Stimulated activated naive CD8-positive, alpha-beta T cell treated with anti-CD3 and anti-CD28 coated beads, Interleukin-15, Interleukin-2, amounts not matched to agents 100 ng/mL and 50 ng/mL, for 24 hours (primary cell): ENCODE measurements around the gene FAM120B.
"Not testable (repeated sequence)": the region's sequence is repeated elsewhere in the genome, so short reads cannot be mapped to it uniquely, and the experiment has no call there.

Experiments
- H3K27ac Mint-ChIP-seq: one replicate; pipeline ENCODE4 v1.8.0; 2021; ENCODE audit warnings: mild to moderate bottlenecking, mixed read lengths
- H3K27me3 Mint-ChIP-seq: one replicate; pipeline ENCODE4 v1.8.0; 2021; ENCODE audit warnings: mixed read lengths
- H3K36me3 Mint-ChIP-seq: one replicate; pipeline ENCODE4 v1.8.0; 2021; ENCODE audit warnings: low read depth, mixed read lengths
- H3K4me1 Mint-ChIP-seq: one replicate; pipeline ENCODE4 v1.8.0; 2021; ENCODE audit warnings: low read depth, mixed read lengths
- H3K4me3 Mint-ChIP-seq: one replicate; pipeline ENCODE4 v1.8.0; 2021; ENCODE audit warnings: mild to moderate bottlenecking, mixed read lengths
- H3K9me3 Mint-ChIP-seq: one replicate; pipeline ENCODE4 v1.8.0; 2021; ENCODE audit warnings: mixed read lengths

Gene FAM120B

GRCh38 chr6:170297576-170298330, 8.8 kb upstream of the FAM120B start:
- Mint-ChIP-seq H3K9me3 (peaks cover 7% of the 10 kb centered on the region), H3K4me1 (peaks cover 13% of the 10 kb centered on the region), H3K4me3 (no peak overlapping the region), H3K36me3 (peaks cover 4% of the 10 kb centered on the region), H3K27ac (no peak overlapping the region), H3K27me3 (peaks cover 65% of the 10 kb centered on the region)

- peaks cover 7% of the 10 kb centered on the region for H3K4me1 Mint-ChIP-seq
- peaks cover 4% of the 10 kb centered on the region for H3K36me3 Mint-ChIP-seq
- H3K9me3 Mint-ChIP-seq: peaks cover 7% of the 10 kb centered on the region
- no peak overlapping the region for H3K27ac Mint-ChIP-seq
- H3K27me3 Mint-ChIP-seq: peaks cover 56% of the 10 kb centered on the region
- H3K4me3 Mint-ChIP-seq: no peak overlapping the region
Observed at GRCh38 chr6:170298688-170299087, 7.9 kb upstream of the FAM120B start.

- Mint-ChIP-seq H3K27ac (no peak overlapping the region), H3K4me3 (no peak overlapping the region), H3K27me3 (peaks cover 46% of the 10 kb centered on the region), H3K4me1 (peaks cover 7% of the 10 kb centered on the region), H3K9me3 (peaks cover 7% of the 10 kb centered on the region), H3K36me3 (peaks cover 4% of the 10 kb centered on the region)
Observed at GRCh38 chr6:170301184-170301583, 5.4 kb upstream of the FAM120B start.

GRCh38 chr6:170305805-170306323, 694 bp upstream of the FAM120B start:
- peaks cover 7% of the 10 kb centered on the region for H3K9me3 Mint-ChIP-seq
- peaks cover 39% of the 10 kb centered on the region for H3K4me1 Mint-ChIP-seq
- peak overlapping the region; percentile 31 for H3K27ac Mint-ChIP-seq
- H3K36me3 Mint-ChIP-seq: peaks cover 19% of the 10 kb centered on the region
- peak overlapping the region; percentile 99 for H3K4me3 Mint-ChIP-seq
- H3K27me3 Mint-ChIP-seq: peaks cover 12% of the 10 kb centered on the region

- peaks cover 48% of the 10 kb centered on the region for H3K4me1 Mint-ChIP-seq
Observed at GRCh38 chr6:170307080-170307545, 555 bp downstream of the FAM120B start.

GRCh38 chr6:170308761-170309160, 2.2 kb downstream of the FAM120B start:
- Mint-ChIP-seq H3K9me3 (no peaks in the 10 kb centered on the region), H3K36me3 (peaks cover 29% of the 10 kb centered on the region), H3K27ac (no peak overlapping the region), H3K4me1 (peaks cover 63% of the 10 kb centered on the region), H3K4me3 (peak overlapping the region; percentile 46), H3K27me3 (peaks cover 6% of the 10 kb centered on the region)

More at GRCh38 chr6:170307080-170307545, 555 bp downstream of the FAM120B start:
- H3K4me3 Mint-ChIP-seq: peak overlapping the region; percentile 99
- H3K27me3 Mint-ChIP-seq: peaks cover 6% of the 10 kb centered on the region
- no peaks in the 10 kb centered on the region for H3K9me3 Mint-ChIP-seq
- H3K36me3 Mint-ChIP-seq: peaks cover 25% of the 10 kb centered on the region
- H3K27ac Mint-ChIP-seq: peak overlapping the region; percentile 97

GRCh38 chr6:170311696-170312095, 5.1 kb downstream of the FAM120B start:
- peaks cover 29% of the 10 kb centered on the region for H3K36me3 Mint-ChIP-seq

GRCh38 chr6:170312876-170313275, 6.3 kb downstream of the FAM120B start:
- Mint-ChIP-seq H3K9me3 (no peaks in the 10 kb centered on the region), H3K4me1 (peaks cover 69% of the 10 kb centered on the region), H3K27ac (no peak overlapping the region), H3K36me3 (peaks cover 30% of the 10 kb centered on the region), H3K4me3 (no peak overlapping the region), H3K27me3 (no peaks in the 10 kb centered on the region)

More at GRCh38 chr6:170311696-170312095, 5.1 kb downstream of the FAM120B start:
- Mint-ChIP-seq H3K4me3 (no peak overlapping the region), H3K27me3 (no peaks in the 10 kb centered on the region), H3K27ac (no peak overlapping the region), H3K4me1 (peaks cover 76% of the 10 kb centered on the region), H3K9me3 (no peaks in the 10 kb centered on the region)

- Mint-ChIP-seq H3K9me3 (no peaks in the 10 kb centered on the region), H3K4me3 (no peak overlapping the region), H3K36me3 (peaks cover 36% of the 10 kb centered on the region), H3K4me1 (peaks cover 59% of the 10 kb centered on the region), H3K27ac (no peak overlapping the region), H3K27me3 (no peaks in the 10 kb centered on the region)
Observed at GRCh38 chr6:170313716-170314295, 7.2 kb downstream of the FAM120B start.

GRCh38 chr6:170314983-170315382, 8.4 kb downstream of the FAM120B start:
- Mint-ChIP-seq H3K4me3 (no peak overlapping the region), H3K9me3 (no peaks in the 10 kb centered on the region), H3K27ac (no peak overlapping the region), H3K4me1 (peaks cover 54% of the 10 kb centered on the region), H3K27me3 (no peaks in the 10 kb centered on the region), H3K36me3 (peaks cover 45% of the 10 kb centered on the region)

- peaks cover 49% of the 10 kb centered on the region for H3K36me3 Mint-ChIP-seq
- no peaks in the 10 kb centered on the region for H3K9me3 Mint-ChIP-seq
- H3K4me1 Mint-ChIP-seq: peaks cover 45% of the 10 kb centered on the region
- H3K27me3 Mint-ChIP-seq: no peaks in the 10 kb centered on the region
- H3K27ac Mint-ChIP-seq: no peak overlapping the region
- no peak overlapping the region for H3K4me3 Mint-ChIP-seq
Observed at GRCh38 chr6:170316071-170316470, 9.5 kb downstream of the FAM120B start.

GRCh38 chr6:170317076-170317475, 10.5 kb downstream of the FAM120B start:
- Mint-ChIP-seq H3K4me3 (no peak overlapping the region), H3K27me3 (no peaks in the 10 kb centered on the region), H3K36me3 (peaks cover 48% of the 10 kb centered on the region), H3K4me1 (peaks cover 37% of the 10 kb centered on the region), H3K9me3 (no peaks in the 10 kb centered on the region), H3K27ac (no peak overlapping the region)

- Mint-ChIP-seq H3K36me3 (peaks cover 51% of the 10 kb centered on the region), H3K4me1 (peaks cover 33% of the 10 kb centered on the region), H3K4me3 (no peak overlapping the region), H3K9me3 (no peaks in the 10 kb centered on the region), H3K27ac (no peak overlapping the region), H3K27me3 (no peaks in the 10 kb centered on the region)
Observed at GRCh38 chr6:170317718-170318117, 11.2 kb downstream of the FAM120B start.

- no peaks in the 10 kb centered on the region for H3K27me3 Mint-ChIP-seq
- H3K27ac Mint-ChIP-seq: no peak overlapping the region
- H3K36me3 Mint-ChIP-seq: peaks cover 61% of the 10 kb centered on the region
- no peak overlapping the region for H3K4me3 Mint-ChIP-seq
- peaks cover 9% of the 10 kb centered on the region for H3K4me1 Mint-ChIP-seq
- no peaks in the 10 kb centered on the region for H3K9me3 Mint-ChIP-seq
Observed at GRCh38 chr6:170329321-170329720, 22.8 kb downstream of the FAM120B start.

- H3K4me3 Mint-ChIP-seq, H3K9me3 Mint-ChIP-seq, H3K27ac Mint-ChIP-seq, H3K27me3 Mint-ChIP-seq: not testable (repeated sequence)
- peaks cover 29% of the 10 kb centered on the region for H3K4me1 Mint-ChIP-seq
- peaks cover 63% of the 10 kb centered on the region for H3K36me3 Mint-ChIP-seq
Observed at GRCh38 chr6:170335199-170335598, 28.6 kb downstream of the FAM120B start.
